ENCODE measurements around the gene MICAL1.

MICAL1 gene

GRCh38 chr6:109440331-109441068 is 15.1 kb downstream of the MICAL1 start, which contains the start of the genes PPIL6 and SMPD2:
Gene PPIL6, minus strand, starts transcription at chr6:109440628. Its CDS starts 38 bp downstream, at chr6:109440590.
Gene SMPD2, plus strand, starts transcription at chr6:109440724. Its CDS starts 398 bp downstream, at chr6:109441122.
- Histone ChIP-seq H3K9me3 (ENCODE audit: control insufficient read depth, low read length) (no peaks in the 10 kb centered on the region), H3K36me3 (ENCODE audit: control insufficient read depth, insufficient read depth, low read length) (no peaks in the 10 kb centered on the region), H3K4me1 (ENCODE audit: control insufficient read depth, insufficient read depth, low read length) (peaks cover 11% of the 10 kb centered on the region), H3K27me3 (ENCODE audit: control insufficient read depth, insufficient read depth, low read length) (no peaks in the 10 kb centered on the region), H3K4me3 (ENCODE audit: low read length) (peak within 1 kb of the TSS; percentile 54), H3K9ac (ENCODE audit: low read length) (peak within 1 kb of the TSS; percentile 81)

GRCh38 chr6:109436041-109436440 is 19.5 kb downstream of the MICAL1 start:
- H3K27me3 ChIP-seq (ENCODE audit: control insufficient read depth, insufficient read depth, low read length), result no peaks in the 10 kb centered on the region
- no peak overlapping the region for H3K4me3 ChIP-seq (ENCODE audit: low read length)
- H3K9me3 ChIP-seq (ENCODE audit: control insufficient read depth, low read length), result no peaks in the 10 kb centered on the region
- H3K4me1 ChIP-seq (ENCODE audit: control insufficient read depth, insufficient read depth, low read length), result no peaks in the 10 kb centered on the region
- H3K36me3 ChIP-seq (ENCODE audit: control insufficient read depth, insufficient read depth, low read length), result no peaks in the 10 kb centered on the region
- no peak overlapping the region for H3K9ac ChIP-seq (ENCODE audit: low read length)

- H3K9ac ChIP-seq (ENCODE audit: low read length), result no peak overlapping the region
- H3K36me3 ChIP-seq (ENCODE audit: control insufficient read depth, insufficient read depth, low read length), result no peaks in the 10 kb centered on the region
- no peak overlapping the region for H3K4me3 ChIP-seq (ENCODE audit: low read length)
- H3K4me1 ChIP-seq (ENCODE audit: control insufficient read depth, insufficient read depth, low read length), result no peaks in the 10 kb centered on the region
- H3K27me3 ChIP-seq (ENCODE audit: control insufficient read depth, insufficient read depth, low read length), result no peaks in the 10 kb centered on the region
- H3K9me3 ChIP-seq (ENCODE audit: control insufficient read depth, low read length), result no peaks in the 10 kb centered on the region
Measured at GRCh38 chr6:109434456-109434855, 21.1 kb downstream of the MICAL1 start.

- Histone ChIP-seq H3K9ac (ENCODE audit: low read length) (no peak overlapping the region), H3K4me3 (ENCODE audit: low read length) (no peak overlapping the region), H3K4me1 (ENCODE audit: control insufficient read depth, insufficient read depth, low read length) (peaks cover 2% of the 10 kb centered on the region), H3K27me3 (ENCODE audit: control insufficient read depth, insufficient read depth, low read length) (no peaks in the 10 kb centered on the region), H3K9me3 (ENCODE audit: control insufficient read depth, low read length) (no peaks in the 10 kb centered on the region), H3K36me3 (ENCODE audit: control insufficient read depth, insufficient read depth, low read length) (no peaks in the 10 kb centered on the region)
Measured at GRCh38 chr6:109429496-109429895, 26.1 kb downstream of the MICAL1 start.

- Histone ChIP-seq H3K4me1 (ENCODE audit: control insufficient read depth, insufficient read depth, low read length) (peaks cover 8% of the 10 kb centered on the region), H3K27me3 (ENCODE audit: control insufficient read depth, insufficient read depth, low read length) (no peaks in the 10 kb centered on the region), H3K36me3 (ENCODE audit: control insufficient read depth, insufficient read depth, low read length) (no peaks in the 10 kb centered on the region), H3K4me3 (ENCODE audit: low read length) (no peak overlapping the region), H3K9me3 (ENCODE audit: control insufficient read depth, low read length) (no peaks in the 10 kb centered on the region), H3K9ac (ENCODE audit: low read length) (no peak overlapping the region)
Measured at GRCh38 chr6:109428889-109429477, 26.6 kb downstream of the MICAL1 start.

GRCh38 chr6:109424946-109425345 is 30.6 kb downstream of the MICAL1 start:
- no peaks in the 10 kb centered on the region for H3K9me3 ChIP-seq (ENCODE audit: control insufficient read depth, low read length)
- H3K36me3 ChIP-seq (ENCODE audit: control insufficient read depth, insufficient read depth, low read length), result no peaks in the 10 kb centered on the region
- peaks cover 11% of the 10 kb centered on the region for H3K4me1 ChIP-seq (ENCODE audit: control insufficient read depth, insufficient read depth, low read length)
- H3K4me3 ChIP-seq (ENCODE audit: low read length), result no peak overlapping the region
- no peak overlapping the region for H3K9ac ChIP-seq (ENCODE audit: low read length)
- no peaks in the 10 kb centered on the region for H3K27me3 ChIP-seq (ENCODE audit: control insufficient read depth, insufficient read depth, low read length)

- Histone ChIP-seq H3K9me3 (ENCODE audit: control insufficient read depth, low read length) (no peaks in the 10 kb centered on the region), H3K9ac (ENCODE audit: low read length) (no peak overlapping the region), H3K27me3 (ENCODE audit: control insufficient read depth, insufficient read depth, low read length) (no peaks in the 10 kb centered on the region), H3K4me1 (ENCODE audit: control insufficient read depth, insufficient read depth, low read length) (peaks cover 11% of the 10 kb centered on the region), H3K36me3 (ENCODE audit: control insufficient read depth, insufficient read depth, low read length) (no peaks in the 10 kb centered on the region), H3K4me3 (ENCODE audit: low read length) (no peak overlapping the region)
Measured at GRCh38 chr6:109421184-109421583, 34.4 kb downstream of the MICAL1 start.

GRCh38 chr6:109420751-109421150 is 34.8 kb downstream of the MICAL1 start:
- Histone ChIP-seq H3K9ac (ENCODE audit: low read length) (no peak overlapping the region), H3K9me3 (ENCODE audit: control insufficient read depth, low read length) (no peaks in the 10 kb centered on the region), H3K4me1 (ENCODE audit: control insufficient read depth, insufficient read depth, low read length) (peaks cover 11% of the 10 kb centered on the region), H3K4me3 (ENCODE audit: low read length) (no peak overlapping the region), H3K36me3 (ENCODE audit: control insufficient read depth, insufficient read depth, low read length) (no peaks in the 10 kb centered on the region), H3K27me3 (ENCODE audit: control insufficient read depth, insufficient read depth, low read length) (no peaks in the 10 kb centered on the region)

GRCh38 chr6:109417646-109418045 is 37.9 kb downstream of the MICAL1 start:
- Histone ChIP-seq H3K4me1 (ENCODE audit: control insufficient read depth, insufficient read depth, low read length) (no peaks in the 10 kb centered on the region), H3K9ac (ENCODE audit: low read length) (no peak overlapping the region), H3K27me3 (ENCODE audit: control insufficient read depth, insufficient read depth, low read length) (no peaks in the 10 kb centered on the region), H3K9me3 (ENCODE audit: control insufficient read depth, low read length) (no peaks in the 10 kb centered on the region), H3K36me3 (ENCODE audit: control insufficient read depth, insufficient read depth, low read length) (no peaks in the 10 kb centered on the region), H3K4me3 (ENCODE audit: low read length) (no peak overlapping the region)

GRCh38 chr6:109411034-109411433 is 44.5 kb downstream of the MICAL1 start:
- Histone ChIP-seq H3K4me3 (ENCODE audit: low read length) (no peak overlapping the region), H3K9me3 (ENCODE audit: control insufficient read depth, low read length) (no peaks in the 10 kb centered on the region), H3K9ac (ENCODE audit: low read length) (no peak overlapping the region), H3K27me3 (ENCODE audit: control insufficient read depth, insufficient read depth, low read length) (no peaks in the 10 kb centered on the region), H3K36me3 (ENCODE audit: control insufficient read depth, insufficient read depth, low read length) (no peaks in the 10 kb centered on the region), H3K4me1 (ENCODE audit: control insufficient read depth, insufficient read depth, low read length) (no peaks in the 10 kb centered on the region)

- H3K36me3 ChIP-seq (ENCODE audit: control insufficient read depth, insufficient read depth, low read length), result no peaks in the 10 kb centered on the region
- no peak overlapping the region for H3K4me3 ChIP-seq (ENCODE audit: low read length)
- no peaks in the 10 kb centered on the region for H3K9me3 ChIP-seq (ENCODE audit: control insufficient read depth, low read length)
- no peak overlapping the region for H3K9ac ChIP-seq (ENCODE audit: low read length)
- no peaks in the 10 kb centered on the region for H3K27me3 ChIP-seq (ENCODE audit: control insufficient read depth, insufficient read depth, low read length)
- H3K4me1 ChIP-seq (ENCODE audit: control insufficient read depth, insufficient read depth, low read length), result no peaks in the 10 kb centered on the region
Measured at GRCh38 chr6:109406196-109406595, 49.4 kb downstream of the MICAL1 start.

GRCh38 chr6:109397020-109397419 is 58.6 kb downstream of the MICAL1 start:
- H3K36me3 ChIP-seq (ENCODE audit: control insufficient read depth, insufficient read depth, low read length), result no peaks in the 10 kb centered on the region
- no peak overlapping the region for H3K9ac ChIP-seq (ENCODE audit: low read length)

More at GRCh38 chr6:109397020-109397419, 58.6 kb downstream of the MICAL1 start:
- Histone ChIP-seq H3K4me3 (ENCODE audit: low read length) (no peak overlapping the region), H3K4me1 (ENCODE audit: control insufficient read depth, insufficient read depth, low read length) (peaks cover 10% of the 10 kb centered on the region), H3K27me3 (ENCODE audit: control insufficient read depth, insufficient read depth, low read length) (no peaks in the 10 kb centered on the region), H3K9me3 (ENCODE audit: control insufficient read depth, low read length) (no peaks in the 10 kb centered on the region)

Data from mucosa of stomach (tissue), 1 donor.